Vagina (tissue), 2 donors: ENCODE data around the gene ZNF467.

ENCODE experiments used
- POLR2A ChIP-seq, 2 donors: fragments of 450-650 bp; IDR thresholded peaks; one replicate each; pipeline ENCODE4 v1.6.1; 2017; ENCODE audit warnings: antibody characterized with exemption in 2 of 2, mild to moderate bottlenecking in 2 of 2, moderate library complexity in 2 of 2
- POLR2AphosphoS5 ChIP-seq, 2 donors: sonication (generic); formaldehyde crosslinking; IDR thresholded peaks; one replicate each; pipeline ENCODE4 v1.9.0; 2017; ENCODE audit warnings: antibody characterized with exemption in 2 of 2, mild to moderate bottlenecking in 2 of 2, low read depth in 1 of 2; ENCODE audit not compliant: insufficient read depth in 1 of 2
- TF ChIP-seq, protein P1 (sequence below), 3 experiments: fragments of 450-650 bp in 2 of 3; fragments of 200-600 bp in 1 of 3; sonication (generic) in 1 of 3; IDR thresholded peaks; one replicate each; pipeline ENCODE4 v1.5.1; 2017 to 2019; ENCODE audit warnings: antibody characterized with exemption in 3 of 3, mild to moderate bottlenecking in 2 of 3, moderate library complexity in 2 of 3

DNA sequence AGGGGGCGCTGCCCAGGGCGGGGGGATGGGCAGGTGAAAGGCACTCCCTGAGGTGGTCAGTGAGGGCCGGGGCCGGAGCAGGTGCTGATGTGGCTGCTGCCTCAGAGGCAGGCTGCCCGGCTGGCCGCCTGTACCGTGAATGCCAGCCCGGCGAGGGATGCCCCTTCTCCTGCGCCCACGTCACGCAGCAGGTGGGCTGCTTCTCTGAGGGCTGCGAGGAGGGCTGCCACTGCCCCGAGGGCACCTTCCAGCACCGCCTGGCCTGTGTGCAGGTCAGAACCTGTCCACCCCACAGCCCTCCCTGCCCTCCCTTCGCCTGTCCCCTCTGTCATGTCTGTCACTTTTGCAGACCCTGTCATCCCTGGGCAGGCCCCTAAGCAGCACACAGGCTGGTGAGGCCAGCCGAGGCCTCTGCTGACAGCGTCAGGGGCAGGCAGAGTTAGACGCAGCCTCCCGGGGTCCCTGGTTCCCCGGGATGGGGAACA is 42.9 kb upstream of the ZNF467 start:
- TF ChIP-seq, protein P1, sequence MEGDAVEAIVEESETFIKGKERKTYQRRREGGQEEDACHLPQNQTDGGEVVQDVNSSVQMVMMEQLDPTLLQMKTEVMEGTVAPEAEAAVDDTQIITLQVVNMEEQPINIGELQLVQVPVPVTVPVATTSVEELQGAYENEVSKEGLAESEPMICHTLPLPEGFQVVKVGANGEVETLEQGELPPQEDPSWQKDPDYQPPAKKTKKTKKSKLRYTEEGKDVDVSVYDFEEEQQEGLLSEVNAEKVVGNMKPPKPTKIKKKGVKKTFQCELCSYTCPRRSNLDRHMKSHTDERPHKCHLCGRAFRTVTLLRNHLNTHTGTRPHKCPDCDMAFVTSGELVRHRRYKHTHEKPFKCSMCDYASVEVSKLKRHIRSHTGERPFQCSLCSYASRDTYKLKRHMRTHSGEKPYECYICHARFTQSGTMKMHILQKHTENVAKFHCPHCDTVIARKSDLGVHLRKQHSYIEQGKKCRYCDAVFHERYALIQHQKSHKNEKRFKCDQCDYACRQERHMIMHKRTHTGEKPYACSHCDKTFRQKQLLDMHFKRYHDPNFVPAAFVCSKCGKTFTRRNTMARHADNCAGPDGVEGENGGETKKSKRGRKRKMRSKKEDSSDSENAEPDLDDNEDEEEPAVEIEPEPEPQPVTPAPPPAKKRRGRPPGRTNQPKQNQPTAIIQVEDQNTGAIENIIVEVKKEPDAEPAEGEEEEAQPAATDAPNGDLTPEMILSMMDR (IDR thresholded peaks at IDR 0.05): no peak
- TF ChIP-seq POLR2AphosphoS5 (IDR thresholded peaks at IDR 0.05; ENCODE audit: insufficient read depth in 1 of 2, low read depth in 1 of 2): no peak
- TF ChIP-seq POLR2A (IDR thresholded peaks at IDR 0.05): no peak
